GM21576 (cell line): ENCODE measurements around the gene CCDC159.
"Not testable (repeated sequence)": the region's sequence is repeated elsewhere in the genome, so short reads cannot be mapped to it uniquely, and the experiment has no call there.

ENCODE experiments used
- ATAC-seq: cut with Tn5 transposase; IDR thresholded peaks from one replicate; pipeline ENCODE4 v1.9.1; 2021; ENCODE audit warnings: mild to moderate bottlenecking, moderate library complexity; ENCODE audit not compliant: unreplicated experiment

Gene CCDC159

DNA sequence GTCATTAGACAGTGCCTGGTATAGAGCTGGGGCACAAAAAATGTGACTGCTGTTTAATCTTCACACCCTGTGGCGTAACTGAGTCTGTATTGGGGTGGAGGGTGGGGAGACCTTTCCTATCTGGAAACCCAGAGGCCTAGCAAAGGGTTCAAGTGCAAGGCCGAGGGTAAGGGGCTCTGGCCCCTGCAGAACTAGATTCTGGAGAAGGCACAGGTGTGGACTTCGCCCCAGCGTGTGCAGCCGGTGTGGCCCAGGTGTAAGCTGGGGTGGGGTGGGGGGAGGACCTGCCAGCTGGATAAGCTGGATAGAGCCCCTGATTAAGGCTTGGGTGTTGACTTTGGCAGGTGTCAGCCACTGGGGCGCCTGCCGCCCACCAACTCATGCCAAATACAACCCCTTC lies 8.2 kb upstream of the CCDC159 start:
- no peak for ATAC-seq

DNA sequence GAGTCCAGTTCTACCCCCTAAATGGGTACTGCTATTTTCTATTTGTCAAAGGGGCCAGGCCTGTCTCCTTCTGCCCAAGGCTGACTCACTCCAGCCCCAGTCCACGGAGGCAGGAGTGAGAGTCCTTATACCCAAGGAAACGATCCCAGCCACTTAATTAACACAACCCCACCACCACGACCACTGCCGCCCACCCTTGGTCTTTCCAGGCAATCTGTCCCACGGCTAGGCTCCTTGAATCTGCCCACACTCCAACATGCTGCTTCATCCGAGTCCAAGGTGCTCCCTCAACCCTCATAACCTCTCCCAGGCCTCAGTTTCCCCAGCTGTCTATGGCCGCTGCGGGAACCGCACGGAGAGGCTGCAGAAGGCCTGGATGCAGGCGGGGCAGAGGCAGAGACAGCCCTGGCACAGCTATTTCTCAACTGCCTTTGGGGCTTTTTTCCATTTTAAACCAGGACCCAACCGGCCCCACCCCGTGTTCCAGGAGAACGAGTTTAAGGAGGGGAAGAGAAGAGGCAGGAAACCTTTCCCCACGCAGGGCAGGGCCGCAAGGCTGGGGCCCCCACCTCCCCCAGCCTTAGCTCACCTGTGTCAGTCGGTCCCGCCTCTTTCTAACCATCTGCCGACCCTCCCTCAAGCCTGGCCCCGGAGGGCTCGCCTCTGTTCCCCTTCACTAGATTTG lies 7.6 kb upstream of the CCDC159 start:
- ATAC-seq: no peak

DNA sequence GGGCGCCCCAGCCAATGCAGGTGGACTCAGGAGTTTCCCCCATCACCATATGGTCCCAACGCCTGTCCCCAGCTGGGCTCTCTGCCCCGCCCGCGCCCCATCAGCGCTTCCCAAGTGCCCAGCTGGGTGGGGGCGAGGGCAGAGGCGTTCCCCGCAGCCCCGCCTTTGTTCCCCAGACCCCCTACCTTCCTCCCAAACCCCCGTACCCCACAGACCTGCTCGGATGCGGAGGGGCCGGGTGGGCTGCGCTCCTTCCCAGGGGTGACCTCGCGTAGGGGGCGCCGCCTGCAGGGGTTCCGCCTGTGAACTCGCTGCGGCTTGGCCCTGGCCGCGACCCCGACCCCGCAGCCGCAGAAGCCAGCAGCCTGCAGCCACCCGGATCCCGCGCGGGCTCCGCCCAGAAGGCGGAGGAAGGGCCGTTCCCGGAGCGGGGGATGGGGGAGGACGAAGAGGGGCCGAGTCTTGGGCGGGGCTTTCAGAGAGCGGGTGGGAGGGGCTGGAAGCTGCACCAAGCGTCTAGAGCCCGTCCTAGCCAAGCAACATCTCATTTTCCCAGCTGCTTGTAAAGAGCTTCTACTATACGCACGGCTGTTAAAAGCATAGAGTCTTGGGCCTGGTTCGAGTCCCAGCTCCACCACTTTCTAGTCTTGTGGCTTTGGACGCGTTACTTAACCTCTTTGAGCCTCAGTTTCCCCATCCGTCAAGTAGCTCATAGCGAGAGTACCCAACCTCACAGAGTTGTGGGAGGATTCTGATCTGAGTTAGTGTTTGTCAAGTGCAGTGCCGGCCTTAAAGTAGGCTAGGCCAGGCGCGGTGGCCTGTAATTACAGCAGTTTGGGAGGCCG lies 6.8 kb upstream of the CCDC159 start, which contains the start of gene RAB3D:
TSS of gene RAB3D (minus strand) at position 404 of the 845 bp plus-strand sequence. CDS start 2,258 bp downstream, outside the sequence.
- peak; percentile 47 for ATAC-seq

DNA sequence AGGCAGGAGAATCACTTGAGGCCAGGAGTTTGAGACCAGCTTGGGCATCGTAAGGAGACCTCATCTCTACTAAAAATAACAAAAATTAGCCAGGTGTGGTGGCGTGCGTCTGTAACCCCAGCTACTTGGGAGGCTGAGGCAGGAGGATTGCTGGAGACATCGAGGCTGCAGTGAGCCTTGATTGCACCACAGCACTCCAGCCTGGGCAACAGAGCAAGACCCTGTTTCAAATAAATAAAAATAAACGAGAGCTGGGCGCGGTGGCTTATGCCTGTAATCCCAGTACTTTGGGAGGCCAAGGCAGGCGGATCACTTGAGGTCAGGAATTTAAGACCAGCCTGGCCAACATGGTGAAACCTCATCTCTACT lies 6.2 kb upstream of the CCDC159 start:
- ATAC-seq: not testable (repeated sequence)

DNA sequence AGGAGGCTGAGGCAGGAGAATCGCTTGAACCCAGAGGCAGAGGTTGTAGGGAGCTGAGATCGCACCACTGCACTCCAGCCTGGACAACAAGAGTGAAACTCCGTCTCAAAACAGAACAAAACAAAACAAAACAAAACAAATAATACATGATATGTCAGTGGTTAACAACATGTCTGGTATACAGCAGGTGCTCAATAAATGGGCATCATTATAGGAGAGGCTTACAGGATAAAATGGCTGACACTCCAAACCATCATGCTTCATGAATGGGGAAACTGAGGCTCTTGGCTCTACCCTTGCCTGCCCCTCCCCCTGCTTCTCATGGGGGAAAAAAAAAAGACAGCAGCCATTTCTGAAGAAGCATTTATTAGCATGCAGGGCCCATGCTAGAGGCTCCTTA lies 3.9 kb upstream of the CCDC159 start:
- ATAC-seq: no peak

DNA sequence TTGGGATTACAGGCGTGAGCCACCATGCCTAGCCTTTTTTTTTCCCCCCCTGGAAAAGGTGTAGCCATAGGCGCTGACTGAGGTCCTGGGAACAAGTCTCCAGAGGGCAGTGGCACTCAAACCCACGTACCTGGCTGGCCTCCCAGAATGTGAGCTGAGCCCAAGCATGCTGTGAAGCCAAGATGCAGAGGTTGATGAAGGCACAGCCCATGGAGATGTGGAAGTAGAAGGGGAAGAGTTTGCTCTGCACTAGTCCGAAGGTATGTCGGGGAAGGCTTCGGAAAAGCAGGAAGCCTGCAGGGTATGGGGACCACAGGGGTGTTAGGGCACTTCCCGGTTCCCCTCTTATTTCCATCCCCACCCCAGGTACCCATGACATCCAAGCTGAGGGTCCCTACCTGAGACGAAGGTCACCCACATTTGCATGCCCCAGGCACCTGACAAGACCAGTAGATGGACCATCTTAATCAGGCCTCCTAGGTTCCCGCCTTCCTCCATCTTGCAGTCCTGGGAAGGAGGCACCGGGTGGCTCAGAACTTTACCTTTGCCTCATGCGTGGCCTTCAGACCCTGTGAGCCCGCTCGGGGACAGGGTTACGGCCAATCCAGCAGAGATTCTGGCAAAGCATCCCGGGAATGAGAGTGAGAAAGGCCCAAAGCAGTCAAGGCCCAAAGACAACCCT lies 1.1 kb upstream of the CCDC159 start:
- ATAC-seq: no peak

DNA sequence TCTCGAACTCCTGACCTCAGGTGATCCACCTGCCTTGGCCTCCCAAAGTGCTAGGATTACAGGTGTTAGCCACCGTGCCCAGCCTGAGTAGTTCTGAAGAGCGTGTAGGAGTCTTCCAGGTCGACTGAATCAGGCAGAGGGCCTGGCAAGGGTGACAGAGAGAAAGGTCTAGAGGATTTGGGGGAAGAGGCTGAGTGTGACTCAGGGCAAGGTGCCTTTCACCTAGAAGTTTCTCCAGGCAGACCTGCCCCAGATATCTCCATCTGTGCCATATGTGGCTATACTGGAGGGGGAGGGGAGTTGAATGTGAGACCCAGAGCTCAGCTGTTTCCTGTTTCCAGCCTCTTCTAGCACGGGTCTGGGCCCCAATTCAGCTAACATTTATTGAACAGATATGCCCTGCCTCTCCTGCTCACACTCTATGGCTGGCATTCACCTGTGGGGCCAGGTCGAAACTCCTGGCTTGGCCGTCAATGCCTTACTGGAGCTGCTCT lies 1.3 kb downstream of the CCDC159 start:
- no peak for ATAC-seq

DNA sequence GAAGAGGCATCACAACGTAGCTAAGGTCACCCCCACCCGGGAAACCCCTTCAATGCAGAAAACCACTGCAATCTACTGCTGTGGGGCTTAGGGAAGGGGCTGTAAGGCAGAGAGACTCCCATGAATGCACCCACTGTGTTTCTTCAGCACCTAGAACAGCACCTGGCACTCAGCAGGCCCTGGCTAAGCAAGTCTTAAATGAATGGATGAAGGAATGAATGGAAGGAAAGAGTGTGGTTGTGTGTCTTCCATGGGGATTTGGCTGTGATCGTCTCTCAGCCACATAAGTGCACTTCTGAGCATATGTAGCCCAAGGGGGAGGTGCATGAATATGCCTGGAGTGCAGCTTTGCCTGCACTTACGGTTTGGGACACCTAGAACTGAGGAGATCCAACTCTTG lies 2.9 kb downstream of the CCDC159 start:
- ATAC-seq: no peak

DNA sequence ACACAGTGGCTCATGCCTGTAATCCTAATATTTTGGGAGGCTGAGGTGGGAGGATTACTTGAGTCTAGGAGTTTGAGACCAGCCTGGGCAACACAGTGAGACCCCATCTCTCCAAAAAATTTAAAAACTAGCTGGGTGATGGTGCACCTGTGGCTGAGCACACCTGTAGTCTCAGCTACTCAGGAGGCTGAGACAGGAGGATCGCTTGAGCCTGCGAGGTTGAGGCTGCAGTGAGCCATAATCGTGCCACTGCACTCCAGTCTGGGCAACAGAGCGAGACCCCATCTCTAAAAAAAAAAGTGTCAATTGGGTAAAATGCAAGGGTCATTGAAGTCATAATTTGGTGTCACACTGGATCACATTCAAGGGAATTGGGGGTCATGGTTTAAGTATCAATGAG lies 7.8 kb downstream of the CCDC159 start:
- not testable (repeated sequence) for ATAC-seq

DNA sequence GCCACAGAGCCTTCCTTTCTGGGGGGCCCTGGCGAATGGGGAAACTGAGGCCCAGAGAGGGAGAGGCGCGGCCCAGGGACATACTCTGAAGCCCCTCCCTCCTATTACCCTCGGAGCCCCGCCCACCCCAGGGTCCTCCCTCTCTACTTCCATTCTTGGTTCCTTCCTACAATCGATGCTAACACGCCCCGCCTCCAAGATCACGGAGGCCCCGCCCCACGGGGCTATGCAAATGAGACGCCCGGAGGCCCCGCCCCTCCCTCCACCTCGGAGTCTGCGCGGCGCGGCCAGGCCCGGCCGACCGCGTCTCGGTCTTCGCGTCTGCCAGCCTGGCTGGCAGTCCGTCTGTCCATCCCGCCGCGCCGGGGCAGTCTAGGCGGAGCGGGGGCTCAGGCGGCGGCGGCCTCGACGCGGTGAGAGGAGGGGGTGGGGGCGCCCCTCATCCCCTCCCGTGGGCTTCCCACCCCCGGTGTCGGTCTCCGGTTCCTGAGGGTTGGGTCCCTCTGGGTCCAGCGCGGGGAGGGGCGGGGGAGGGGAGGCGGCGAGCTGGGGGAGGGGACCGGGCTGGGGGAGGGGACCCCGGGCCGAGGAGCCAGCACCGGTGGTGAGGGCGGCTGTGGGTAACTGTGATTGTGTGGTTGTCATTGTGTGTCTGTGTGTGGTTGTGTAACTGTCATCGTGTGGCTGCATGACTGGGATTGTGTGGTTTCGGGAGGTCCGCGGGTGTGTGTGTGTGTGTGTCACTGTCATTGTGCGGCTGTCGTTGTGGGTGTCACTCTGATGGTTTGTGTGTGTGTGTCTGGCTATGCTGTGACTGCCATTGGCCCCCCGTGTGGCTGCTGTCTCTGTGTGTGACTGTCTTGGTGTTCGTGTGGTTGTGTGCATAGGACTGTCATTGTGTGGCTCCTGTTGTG lies 9.1 kb downstream of the CCDC159 start, which contains the start of gene PLPPR2:
TSS of gene PLPPR2 (plus strand) at position 273 of the 914 bp plus-strand sequence. CDS start 2,242 bp downstream, outside the sequence.
- ATAC-seq: no peak

DNA sequence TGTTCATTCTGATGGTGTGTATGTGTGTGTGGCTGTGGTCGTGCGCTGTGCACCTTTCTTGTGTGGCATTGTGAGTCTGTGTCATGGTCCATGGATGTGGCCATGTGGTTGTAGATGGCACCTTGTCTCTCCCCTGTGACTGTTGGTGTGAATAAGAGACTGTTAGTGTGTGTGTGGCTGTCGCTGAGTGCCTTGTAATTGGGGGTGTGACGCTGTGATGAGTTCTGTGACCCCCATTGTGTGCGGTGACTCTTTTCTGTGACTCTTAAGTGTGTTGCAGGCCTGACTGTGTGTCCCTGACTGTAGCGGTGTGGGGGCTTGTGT lies 9.7 kb downstream of the CCDC159 start:
- ATAC-seq: no peak

DNA sequence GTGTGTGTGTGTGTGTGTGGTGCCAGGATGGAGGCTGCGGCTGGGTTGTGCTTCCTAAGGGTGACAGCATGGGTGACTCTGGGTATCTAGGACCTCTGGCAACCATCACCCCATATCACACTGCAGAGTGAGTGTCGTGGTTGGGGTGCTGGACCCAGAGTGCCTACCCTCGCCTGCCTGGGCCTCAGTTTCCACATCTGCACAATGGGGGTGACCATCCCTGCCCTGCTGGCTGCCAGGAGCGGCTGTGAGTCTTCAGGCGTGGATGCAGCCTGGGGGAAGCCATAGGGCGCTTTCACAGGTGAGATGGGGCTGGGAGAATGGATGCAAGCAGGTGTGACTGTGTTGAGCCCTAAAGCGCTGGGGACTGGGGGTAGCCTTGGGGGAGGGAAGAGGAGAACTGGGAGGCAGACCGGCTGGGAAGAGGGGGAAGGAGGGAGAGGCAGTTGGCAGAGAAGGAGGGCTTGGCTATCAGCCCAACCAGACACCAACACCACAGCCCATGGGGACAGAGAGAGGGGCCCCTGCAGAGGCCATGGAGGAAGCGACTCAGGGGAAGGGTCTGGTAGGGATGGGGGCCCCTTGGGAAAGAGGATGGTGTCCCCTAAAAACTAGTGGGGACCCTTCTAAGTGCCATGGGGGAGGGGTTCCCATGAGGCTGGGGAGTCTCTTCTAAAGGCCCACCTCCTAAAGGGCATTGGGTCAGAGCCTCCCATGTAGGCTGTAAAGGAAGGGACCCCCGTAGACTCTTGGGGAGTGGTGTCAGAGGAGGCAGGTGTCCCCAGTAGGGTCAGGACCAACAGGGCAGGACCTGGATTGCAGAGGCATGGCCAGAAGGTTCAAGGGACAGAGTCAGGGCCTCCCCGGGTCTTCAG lies 10.6 kb downstream of the CCDC159 start:
- ATAC-seq: no peak

DNA sequence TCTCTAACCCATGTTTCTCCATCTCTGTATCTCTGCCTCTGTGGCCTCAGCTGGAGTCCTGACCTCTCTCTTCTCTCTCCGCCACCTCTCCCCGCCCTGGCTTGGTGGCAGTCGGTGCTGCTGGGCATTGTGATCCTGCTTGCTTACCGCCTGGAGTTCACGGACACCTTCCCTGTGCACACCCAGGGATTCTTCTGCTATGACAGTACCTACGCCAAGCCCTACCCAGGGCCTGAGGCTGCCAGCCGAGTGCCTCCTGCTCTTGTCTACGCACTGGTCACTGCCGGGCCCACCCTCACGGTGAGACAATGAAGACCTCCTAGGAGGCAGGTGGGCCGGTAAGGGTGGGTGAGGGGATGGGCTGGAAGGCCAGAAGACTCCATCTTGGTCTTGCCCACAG lies 13.1 kb downstream of the CCDC159 start:
- no peak for ATAC-seq

DNA sequence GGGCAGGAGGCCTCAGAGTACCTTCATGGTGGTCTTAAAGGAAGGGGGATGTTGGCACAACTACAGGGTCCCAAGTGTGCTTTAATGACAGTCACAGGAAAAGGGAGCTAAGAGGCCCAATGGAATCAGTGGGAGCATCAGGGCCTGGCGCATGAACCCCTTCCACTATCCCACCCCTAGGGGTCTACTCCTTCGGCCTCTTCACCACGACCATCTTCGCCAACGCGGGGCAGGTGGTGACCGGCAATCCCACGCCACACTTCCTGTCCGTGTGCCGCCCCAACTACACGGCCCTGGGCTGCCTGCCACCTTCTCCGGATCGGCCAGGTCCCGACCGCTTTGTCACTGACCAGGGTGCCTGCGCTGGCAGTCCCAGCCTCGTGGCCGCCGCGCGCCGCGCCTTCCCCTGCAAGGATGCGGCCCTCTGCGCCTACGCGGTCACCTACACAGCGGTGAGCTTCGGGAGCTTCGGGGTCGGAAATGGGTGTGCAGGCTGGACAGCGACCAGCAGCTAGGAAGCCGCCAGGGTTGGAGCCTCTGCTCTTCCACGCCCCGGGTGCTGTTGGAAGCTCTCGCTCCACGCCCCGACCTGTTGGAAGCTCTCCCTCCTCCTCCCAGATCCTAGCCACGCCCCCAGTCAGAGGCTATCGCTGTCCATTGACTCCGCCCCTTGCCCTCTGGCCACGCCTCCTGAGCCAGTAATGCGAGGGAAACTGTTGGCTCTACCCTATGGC lies 14.9 kb downstream of the CCDC159 start:
- no peak for ATAC-seq

DNA sequence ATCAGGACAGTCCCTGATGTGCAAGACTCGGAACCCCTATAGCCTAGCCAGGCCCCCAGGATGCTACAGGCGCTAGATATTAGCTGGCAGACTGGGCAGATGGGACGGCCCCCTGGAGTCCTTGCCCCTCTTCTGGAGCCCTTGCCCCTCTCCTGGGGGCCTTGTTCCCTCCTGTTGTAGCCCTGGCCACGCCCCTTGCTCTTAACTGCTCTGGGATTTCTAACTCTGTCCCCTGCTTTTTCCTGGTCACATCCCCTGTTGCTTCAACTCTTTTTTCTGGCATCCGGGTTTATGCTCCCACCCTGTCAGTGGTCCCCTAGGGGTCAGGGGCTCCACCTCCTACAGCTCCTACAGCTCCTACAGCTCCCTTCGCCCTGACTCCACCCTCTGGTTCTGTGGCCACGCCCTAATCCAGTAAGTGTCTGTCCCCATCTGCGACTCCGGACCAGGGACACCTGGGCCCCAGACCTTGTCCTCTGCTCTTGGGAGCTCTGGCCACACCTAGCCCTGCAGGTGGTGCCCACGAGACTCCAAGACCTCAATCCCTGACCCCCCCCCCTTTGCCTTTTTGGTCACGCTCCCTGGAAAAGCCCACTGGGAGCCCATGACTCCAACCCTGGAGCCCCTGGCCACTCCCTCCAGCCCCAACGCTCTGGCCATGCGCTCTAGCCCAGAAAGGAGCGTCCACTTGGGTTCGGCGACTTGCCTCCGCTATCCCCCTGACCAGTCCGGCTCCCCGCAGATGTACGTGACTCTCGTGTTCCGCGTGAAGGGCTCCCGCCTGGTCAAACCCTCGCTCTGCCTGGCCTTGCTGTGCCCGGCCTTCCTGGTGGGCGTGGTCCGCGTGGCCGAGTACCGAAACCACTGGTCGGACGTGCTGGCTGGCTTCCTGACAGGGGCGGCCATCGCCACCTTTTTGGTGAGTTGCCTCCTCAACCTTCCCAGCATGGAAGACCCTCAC lies 15.7 kb downstream of the CCDC159 start:
- ATAC-seq: no peak

DNA sequence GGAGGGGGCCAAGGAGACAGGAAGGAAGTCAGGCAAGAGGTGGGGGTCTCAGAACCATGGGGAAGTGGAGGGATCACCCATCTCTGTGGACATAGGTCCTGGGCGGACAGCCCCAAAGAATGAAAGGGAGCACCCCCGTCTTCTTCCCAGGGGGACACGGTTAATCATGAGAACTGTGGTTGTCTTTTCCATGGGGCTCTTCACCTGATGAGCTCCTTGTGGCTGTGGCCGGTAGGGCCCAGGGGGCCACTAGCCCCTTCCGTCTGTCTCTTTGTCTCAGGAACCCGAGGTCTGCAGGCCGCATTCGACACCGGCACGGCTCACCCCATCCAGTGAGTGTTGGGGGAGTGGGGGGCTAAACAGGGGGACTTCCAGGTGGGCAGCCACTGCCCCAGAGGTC lies 17.6 kb downstream of the CCDC159 start:
- no peak for ATAC-seq

DNA sequence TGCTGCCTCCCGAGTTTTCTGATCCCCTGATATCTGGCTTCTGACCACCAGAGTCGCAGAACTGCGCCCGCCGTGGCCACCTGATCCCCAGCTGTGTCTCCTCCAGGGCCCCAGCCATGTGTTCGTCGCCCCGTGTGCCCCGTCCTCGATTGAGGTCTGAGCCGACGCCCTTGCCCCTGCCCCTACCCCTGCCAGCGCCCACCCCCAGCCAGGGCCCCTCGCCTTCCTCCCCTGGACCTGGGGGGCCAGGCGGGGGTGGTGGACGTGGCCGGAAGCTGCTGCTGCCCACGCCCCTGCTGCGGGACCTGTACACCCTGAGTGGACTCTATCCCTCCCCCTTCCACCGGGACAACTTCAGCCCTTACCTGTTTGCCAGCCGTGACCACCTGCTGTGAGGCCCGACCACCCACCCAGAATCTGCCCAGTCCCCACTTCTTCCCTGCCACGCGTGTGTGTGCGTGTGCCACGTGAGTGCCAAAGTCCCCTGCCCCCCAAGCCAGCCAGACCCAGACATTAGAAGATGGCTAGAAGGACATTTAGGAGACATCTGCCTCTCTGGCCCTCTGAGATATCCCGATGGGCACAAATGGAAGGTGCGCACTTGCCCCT lies 18.1 kb downstream of the CCDC159 start:
- ATAC-seq: no peak
